GM18511 (cell line): Measurements from ENCODE around the gene LRRC37A3.
"Not testable (repeated sequence)": the region's sequence is repeated elsewhere in the genome, so short reads cannot be mapped to it uniquely, and the experiment has no call there.

ENCODE experiments used
- ATAC-seq: cut with Tn5 transposase; IDR thresholded peaks from one replicate; pipeline ENCODE4 v1.9.1; 2021; ENCODE audit warnings: mild to moderate bottlenecking, moderate library complexity; ENCODE audit not compliant: unreplicated experiment

LRRC37A3 gene

DNA sequence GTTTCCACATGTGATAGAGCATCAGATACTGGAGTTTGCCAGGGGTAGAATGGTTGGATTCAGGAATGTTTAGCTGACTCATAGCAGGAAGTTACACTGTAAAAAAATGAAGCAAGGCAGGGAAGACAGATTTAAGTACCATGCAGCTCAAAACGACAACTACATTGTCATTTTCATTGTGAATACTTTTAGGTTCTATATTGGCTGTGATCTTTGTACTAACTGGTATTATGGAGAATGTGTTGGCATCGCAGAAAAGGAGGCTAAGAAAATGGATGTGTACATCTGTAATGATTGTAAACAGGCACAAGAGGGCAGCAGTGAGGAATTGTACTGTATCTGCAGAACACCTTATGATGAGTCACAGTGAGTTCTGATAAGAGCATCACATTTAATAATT is 8.2 kb upstream of the LRRC37A3 start:
- ATAC-seq: peak; percentile 56

DNA sequence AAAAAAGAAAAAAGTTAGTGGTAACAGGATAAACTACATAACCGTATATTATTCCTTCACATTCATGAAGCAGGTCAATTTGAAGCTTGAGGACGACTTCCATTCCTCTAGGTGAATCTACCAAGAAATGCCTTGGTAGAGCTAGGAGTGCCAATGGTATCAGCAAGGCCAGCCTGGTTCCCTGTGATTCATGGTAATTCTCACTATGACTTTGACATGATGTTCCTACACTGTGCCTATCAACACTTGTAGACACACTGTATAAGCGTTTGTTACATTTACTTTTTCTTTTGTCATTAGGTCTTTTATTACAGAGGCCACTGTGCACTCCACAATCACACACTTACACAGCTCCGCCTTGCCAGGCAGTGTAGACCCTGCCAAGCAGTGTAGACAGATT is 7.2 kb upstream of the LRRC37A3 start:
- not testable (repeated sequence) for ATAC-seq

DNA sequence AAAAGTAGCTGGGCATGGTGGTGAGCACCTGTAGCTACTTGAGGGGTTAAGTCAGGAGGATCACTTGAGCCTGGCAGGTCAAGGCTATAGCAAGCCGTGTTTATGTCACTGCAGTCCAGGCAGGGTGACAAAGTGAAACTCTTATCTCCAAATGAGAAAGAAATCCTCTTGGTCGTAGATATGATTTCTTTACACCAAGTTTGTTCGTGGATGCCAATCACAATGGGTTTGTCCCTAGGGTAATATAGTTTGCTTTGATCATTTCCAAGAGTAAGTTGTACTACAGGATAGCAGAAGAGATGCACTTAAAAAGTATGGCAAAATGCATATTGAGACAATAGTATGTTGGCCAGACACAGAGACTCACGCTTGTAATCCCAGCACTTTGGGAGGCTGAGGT is 6.0 kb upstream of the LRRC37A3 start:
- ATAC-seq: not testable (repeated sequence)

DNA sequence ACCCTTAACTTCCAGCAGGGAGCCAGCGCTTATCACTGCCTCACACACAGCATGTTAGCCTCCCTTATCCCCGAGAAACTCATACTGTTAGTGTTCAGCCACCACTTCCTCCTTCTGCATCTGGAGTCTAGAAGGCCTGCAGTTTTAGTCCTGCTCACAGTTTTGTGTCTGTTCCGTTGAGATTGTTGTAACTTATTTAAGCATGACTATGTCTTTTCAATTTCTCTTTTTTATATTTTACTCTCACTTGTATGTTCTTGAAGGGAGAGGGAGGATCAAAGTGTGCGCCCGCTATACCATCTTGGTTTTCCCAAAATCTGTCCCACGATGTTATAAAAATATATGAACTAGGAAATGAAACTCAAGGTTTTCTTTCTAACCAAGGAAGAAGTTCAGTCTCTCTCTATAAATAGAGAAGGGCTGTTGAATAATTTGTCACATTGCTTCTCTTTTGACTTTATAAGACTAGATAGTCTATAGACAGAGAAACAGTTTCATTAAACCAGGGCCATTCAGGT is 3.8 kb upstream of the LRRC37A3 start:
- ATAC-seq: not testable (repeated sequence)

DNA sequence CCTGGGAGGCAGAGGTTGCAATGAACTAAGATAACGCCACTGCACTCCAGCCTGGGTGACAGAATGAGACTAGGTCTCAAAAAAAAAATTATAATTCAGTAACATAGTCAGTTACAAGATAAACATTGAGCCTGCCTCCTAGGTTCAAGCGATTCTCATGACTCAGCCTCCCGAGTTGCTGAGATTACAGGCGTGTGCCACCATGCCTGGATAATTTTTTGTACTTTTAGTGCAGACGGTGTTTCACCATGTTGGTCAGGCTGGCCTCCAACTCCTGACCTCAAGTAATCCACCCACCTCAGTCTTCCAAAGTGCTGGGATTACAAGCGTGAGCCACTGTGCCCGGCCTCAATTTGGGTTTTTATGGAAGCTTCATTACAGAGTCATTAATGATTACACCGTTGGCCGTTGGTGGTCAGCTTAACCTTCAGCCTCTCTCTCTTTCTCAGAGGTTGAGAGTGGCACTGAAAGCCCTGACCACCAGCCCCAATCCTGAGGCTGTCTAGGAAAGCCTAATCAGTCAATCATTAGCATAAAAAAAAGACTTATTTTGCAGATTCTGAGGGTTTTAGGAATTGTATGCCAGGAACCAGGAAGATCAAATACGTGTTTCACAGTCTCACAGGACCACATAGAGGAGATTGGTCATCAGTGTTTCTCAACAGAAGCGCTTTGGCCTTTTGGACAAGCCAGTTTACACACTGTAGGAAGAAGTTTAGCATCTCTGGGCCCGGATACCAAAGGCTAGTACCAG is 1.3 kb upstream of the LRRC37A3 start:
- ATAC-seq: no peak

DNA sequence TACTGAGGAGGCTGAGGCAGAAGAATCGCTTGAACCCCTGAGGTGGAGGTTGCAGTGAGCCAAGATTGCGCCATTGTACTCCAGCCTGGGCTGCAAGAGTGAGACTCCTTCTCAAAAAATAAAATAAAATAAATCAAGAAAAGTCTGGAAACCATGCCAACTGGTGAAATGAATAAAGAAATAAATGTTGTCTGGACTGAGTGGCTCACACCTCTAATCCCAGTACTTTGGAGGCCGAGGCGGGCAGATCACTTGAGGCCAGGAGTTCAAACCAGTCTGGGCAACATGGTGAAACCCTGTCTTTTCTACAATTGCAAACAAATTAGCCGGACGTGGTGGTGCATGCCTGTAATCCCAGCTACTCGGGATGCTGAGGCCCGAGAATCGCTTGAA is 744 bp upstream of the LRRC37A3 start:
- no peak for ATAC-seq

DNA sequence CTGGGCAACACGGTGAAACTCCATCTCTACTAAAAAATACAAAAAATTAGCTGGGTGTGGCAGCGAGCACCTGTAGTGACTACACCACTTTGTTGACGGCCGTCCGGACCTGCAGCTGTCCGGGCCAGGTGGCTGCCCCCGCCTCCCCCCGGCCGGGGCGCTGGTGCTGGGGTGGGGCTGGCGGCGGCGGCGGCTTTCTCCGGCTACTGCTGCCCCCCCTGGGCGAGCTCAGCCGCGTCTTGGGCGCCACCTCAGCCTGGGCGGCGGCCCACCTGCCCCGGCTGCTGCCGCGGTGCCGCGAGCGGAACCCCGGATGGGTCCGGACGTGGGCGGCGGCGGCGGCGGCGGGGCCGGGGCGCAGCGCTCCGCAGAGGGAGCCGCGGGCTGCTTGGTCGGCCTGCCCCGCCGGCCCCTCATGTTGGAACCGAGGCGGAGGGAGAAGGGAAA is 413 bp downstream of the LRRC37A3 start:
- peak; percentile 55 for ATAC-seq

DNA sequence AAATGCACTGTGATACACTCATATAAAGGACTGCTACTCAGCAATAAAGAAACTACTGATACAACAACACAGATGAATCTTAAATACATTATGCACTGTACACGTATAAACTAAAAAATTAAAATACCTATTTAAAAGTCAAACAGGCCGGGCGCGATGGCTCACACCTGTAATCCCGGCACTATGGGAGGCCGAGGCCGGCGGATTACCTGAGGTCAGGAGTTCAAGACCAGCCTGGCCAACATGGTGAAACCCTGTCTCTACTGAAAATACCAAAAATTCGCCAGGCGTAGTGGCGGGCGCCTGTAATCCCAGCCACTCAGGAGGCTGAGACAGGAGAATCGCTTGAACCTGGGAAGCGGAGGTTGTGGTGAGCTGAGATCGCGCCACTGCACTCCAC is 1.7 kb downstream of the LRRC37A3 start:
- not testable (repeated sequence) for ATAC-seq

DNA sequence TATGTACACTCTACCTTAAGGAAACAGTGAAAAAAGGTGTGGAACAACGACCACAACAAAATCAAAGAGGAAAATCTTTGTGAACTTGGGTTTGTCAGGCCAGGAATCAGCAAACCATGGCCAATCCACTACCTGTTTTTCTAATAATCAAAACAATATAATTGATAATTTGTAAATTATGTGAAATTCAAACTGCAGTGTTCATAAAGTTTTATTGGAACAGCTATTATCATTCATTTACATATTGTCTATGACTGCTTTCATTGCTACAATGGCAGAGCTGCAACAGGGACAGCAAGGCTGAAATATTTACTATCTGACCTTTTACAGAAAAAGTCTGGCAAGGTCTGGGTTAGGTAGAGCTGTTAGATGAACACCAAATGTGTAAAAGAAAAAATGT is 4.0 kb downstream of the LRRC37A3 start:
- not testable (repeated sequence) for ATAC-seq

DNA sequence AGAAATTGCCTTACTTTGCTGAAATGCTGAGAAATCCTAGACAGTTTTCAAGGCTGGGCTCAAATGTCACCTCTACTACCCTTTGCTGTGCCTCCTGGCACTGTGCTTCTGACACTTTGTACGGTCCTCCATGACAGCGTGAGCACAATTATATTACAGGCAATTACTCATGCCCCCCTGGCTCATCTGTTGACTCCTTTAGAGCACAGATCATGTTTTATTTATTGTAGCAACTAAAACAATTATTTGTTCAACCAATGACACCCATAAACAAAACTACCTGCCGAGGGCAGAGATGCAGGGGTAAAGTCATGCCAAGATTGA is 9.1 kb downstream of the LRRC37A3 start:
- ATAC-seq: not testable (repeated sequence)

DNA sequence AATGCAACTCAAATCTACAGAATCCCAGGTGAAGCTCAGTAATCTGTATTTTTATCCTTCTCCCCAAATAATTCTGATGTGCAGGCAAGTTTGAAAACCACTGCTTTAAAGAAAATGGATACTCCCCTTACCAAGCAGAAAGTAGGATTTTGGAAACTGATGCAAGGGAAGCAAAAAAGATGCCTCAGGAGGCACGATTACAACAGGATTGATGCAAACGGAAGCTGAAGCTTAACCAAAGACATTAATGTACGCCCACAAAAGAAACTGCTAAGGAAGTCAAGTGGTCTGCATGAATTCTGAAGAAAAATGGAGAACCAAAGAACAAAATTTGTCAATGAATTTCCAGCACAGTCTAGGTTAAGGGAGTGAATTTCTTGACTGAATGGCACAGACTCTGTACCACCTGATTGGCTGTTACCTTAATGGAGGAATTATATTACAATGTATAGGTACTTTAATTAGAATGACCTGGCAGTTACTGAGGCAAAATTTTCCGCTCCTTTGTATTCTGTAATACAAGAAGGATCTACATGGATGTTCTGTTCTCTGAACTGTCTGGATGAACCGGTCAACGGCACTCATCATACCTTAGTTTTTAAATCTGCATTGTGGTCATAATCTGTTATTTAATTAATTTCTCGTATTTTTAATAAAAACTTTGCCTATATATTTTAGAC is 9.6 kb downstream of the LRRC37A3 start:
- not testable (repeated sequence) for ATAC-seq

DNA sequence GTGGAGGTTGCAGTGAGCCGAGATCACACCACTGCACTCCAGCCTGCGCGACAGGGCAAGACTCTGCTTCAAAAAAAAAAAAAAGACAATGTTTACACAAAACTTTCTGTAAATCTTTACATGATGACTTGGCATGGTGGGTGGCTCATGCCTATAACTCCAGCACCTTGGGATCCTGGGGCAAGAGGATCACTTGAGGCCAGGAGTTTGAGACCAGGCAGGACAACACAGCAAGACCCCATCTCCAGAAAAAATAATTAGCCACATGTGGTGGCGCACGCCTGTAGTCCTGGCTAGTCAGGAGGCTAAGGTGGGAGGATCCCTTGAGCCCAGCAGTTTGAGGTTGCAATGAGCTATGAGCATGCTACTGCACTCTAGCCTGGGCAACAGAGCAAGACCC is 15.2 kb downstream of the LRRC37A3 start:
- ATAC-seq: not testable (repeated sequence)

DNA sequence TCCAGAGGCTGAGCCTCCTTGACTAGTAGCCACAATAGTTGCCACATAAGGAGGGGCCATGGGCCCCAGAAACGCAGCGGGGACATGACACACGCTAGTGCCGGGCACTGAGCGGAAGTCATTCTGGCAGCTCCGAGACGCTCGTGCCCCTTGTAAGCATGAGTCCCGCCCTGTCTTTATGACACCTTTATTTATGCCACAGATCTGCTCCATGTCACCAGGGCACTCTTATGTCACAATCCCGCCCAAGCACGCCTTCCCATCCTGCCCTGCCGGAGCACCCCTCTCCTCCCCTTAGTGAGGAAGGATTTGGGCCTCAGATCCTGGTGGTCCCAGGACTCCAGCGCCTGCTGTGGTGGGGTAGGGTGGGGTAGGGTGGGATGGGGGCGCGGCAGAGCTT is 22.1 kb downstream of the LRRC37A3 start:
- ATAC-seq: not testable (repeated sequence)

DNA sequence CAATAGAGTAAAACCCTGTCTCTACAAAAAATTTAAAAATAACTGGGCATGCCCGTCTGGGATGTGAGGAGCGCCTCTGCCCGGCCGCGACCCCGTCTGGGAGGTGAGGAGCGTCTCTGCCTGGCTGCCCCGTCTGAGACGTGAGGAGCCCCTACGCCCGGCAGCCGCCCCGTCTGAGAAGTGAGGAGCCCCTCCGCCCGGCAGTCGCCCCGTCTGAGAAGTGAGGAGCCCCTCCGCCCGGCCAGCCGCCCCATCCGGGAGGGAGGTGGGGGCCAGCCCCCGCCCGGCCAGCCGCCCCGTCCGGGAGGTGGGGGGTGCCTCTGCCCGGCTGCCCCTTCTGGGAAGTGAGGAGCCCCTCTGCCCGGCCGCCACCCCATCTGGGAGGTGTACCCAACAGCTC is 45.1 kb downstream of the LRRC37A3 start:
- ATAC-seq: not testable (repeated sequence)

DNA sequence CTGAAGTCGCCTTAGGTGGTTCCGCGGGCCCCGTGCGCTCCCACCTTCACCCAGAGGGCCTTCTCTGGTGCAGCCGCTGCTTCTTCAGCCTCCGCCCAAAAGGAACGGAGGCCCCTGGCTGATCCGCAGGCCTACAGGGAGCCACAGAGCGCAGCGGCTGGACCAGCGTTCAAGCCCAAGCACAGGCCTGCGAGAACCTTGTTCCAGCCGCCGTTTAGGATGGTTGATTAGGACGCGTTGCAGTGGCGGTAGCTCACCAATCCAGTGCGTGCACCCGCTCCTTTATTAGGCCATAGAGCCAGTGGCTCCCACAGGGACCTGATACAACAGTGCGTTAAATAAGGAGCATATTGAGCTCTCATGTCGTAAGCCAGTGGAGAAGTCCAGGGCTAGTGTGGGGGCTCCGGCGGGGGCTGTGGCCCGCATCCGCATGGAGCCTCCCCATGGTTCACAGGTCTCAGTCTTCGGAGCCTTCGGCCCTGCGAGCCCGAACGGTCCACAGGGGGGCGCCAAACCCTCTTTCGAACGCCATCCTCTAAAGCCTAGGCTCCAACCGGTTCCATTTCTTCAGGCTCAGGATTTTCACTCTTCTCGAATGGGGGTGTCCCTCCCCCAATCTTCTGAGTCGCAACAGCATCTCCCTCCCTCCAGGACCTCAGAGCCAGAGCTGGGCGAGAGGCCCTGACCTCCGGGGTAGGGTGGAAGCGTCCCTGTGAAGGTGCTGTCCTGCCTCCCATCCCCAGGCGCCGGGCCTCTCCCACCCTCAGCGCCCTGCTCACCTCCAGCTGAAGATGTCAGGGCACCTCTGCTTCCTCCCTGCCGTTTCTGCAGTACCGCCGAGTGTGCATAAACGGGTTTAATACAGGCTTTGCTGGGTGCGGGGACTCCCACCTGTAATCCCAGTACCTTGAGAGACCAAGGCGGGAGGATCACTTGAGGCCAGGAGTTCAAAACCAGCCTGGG is 71.5 kb downstream of the LRRC37A3 start:
- ATAC-seq: not testable (repeated sequence)

DNA sequence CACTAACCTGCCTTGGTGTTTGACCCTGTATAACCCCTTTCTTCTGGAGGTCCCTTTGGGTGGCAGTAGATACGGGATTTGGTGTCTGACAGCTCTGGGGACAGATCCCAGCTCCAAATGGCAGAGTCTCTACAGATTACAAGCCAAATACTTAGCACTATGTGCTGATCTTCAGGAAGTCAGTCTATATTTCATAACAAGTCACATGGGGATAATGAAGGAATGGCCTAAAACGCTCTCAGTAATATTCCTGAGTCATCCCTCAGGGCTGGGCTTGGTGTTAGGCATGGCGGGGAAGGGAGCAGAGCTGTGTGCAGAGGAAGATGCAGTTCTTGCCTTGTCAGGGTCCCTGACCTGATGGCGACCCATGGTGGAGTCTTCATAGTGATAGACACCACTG is 72.4 kb downstream of the LRRC37A3 start:
- not testable (repeated sequence) for ATAC-seq

DNA sequence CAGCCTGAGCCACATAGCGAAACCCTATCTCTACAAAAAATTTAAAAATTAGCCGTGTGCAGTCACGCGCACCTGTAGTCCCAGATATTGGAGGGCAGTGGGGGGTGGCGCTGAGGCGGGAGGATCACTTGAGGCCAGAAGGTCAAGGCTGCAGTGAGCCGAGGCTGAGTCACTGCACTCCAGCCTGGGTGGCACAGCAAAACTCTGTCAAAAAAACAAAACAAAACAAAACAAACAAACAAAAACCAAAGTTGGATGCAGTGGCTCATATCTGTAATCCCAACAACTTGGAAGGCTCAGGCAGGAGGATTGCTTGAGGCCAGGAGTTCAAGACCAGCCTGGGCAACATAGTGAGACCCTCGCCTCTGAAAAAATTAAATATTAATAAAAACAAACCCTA is 75.4 kb downstream of the LRRC37A3 start:
- not testable (repeated sequence) for ATAC-seq

DNA sequence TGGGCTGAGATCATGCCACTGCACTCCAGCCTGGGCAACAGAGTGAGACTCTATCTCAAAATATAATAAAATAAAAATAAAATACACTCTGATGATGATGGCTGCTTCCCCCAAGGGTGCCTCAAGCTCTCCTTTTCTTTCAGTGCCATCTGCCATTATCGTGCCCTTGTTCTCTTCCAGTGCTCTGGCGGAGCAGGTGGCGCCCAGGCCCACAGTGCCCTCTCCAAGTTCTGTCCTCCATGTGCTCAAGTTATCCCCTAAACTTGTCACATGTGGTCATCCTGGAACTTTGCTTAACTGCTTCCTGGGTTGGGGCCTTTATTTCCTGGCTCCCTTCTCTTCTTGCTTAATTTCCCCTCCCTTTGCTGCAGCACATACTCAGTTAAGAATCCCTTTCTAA is 76.4 kb downstream of the LRRC37A3 start:
- ATAC-seq: not testable (repeated sequence)

DNA sequence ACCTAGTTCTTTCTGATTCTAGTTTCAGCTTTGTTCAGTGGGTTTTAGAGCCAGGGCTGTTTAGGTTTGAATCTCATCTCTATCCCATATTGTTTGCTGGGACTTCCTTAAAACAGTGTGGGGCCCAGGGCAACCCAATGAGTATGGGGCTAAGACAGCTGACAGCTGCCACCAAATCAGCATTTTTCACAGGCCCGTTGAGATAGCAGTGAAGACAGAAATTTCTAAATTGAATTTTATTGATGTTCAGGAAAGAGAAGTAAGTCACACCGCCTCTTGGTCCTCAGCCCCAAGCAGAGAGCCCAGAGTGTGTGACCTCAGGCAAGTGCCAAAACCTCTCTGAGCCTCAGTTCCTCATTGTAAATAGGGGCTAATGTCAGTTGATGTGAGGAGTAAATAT is 78.3 kb downstream of the LRRC37A3 start:
- ATAC-seq: not testable (repeated sequence)

DNA sequence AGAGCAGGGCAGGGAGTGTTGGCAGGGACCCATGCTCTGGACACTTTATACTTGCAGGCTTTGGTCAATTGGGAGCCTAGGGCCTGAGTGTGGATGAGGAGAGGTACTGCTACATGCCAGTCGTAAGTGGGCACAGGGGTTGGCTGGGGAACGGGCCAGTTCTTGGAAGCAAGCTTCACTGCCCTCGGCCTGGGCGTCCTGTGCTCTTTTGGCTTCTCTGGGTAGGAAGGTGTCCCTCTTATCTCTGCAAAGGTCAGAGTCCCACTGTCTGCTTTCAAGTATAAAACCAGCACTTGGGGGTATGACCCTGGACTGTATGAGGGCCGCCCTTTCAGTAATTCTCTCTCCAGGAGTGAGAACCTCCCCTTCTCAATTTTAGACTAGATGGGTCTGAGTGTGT is 80.8 kb downstream of the LRRC37A3 start:
- ATAC-seq: not testable (repeated sequence)
